ENCODE data around the gene NANOS2.

NANOS2 gene

DNA sequence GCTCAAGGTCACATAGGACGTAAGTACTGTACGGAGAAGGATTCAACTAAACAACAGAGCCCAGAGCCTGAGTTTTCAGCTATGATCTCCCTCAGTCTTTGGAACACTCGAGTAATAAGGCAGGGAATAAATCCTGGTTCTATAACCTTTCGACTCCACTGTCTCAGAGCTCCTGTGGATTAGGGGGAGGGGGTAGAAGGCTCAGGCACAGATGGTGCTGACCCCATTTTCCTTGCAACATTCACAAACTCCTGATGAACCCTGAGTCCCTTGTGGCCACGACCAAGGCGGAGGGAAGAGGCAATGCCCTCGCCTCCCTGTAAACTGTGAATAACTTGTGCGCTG is 37.7 kb upstream of the NANOS2 start:
- Mint-ChIP-seq H3K27ac (no peak overlapping the region), H3K4me1 (peaks cover 5% of the 10 kb centered on the region), H3K4me3 (no peak overlapping the region), H3K36me3 (ENCODE audit: low read depth) (no peaks in the 10 kb centered on the region), H3K27me3 (ENCODE audit: low read depth, poor library complexity) (peaks cover 48% of the 10 kb centered on the region), H3K9me3 (no peaks in the 10 kb centered on the region)
- no peak for TF ChIP-seq CTCF (IDR thresholded peaks at IDR 0.05)
- DNase-seq: no peak

DNA sequence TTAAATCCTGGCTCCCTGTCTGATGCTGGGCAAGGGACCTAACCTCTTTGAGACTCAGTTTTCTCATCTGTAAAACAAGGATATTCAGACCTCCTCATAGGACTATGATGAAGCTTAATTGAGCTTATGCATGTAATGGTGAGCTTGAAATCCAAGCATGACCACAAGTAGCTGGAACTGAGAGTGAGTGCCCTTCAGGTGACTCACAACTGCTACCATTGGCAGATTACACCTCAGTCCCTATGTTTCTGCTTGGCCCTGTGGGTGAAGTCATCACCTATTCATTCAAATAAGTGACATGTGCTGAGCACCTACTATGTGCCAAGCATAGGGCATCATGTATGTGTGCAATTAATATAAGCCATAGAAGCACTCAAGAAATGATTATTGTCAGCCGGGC is 33.3 kb upstream of the NANOS2 start:
- Mint-ChIP-seq H3K27me3 (ENCODE audit: low read depth, poor library complexity) (peaks cover 40% of the 10 kb centered on the region), H3K4me3 (no peak overlapping the region), H3K9me3 (no peaks in the 10 kb centered on the region), H3K27ac (no peak overlapping the region), H3K4me1 (no peaks in the 10 kb centered on the region), H3K36me3 (ENCODE audit: low read depth) (no peaks in the 10 kb centered on the region)
- no peak for DNase-seq
- no peak for TF ChIP-seq CTCF (IDR thresholded peaks at IDR 0.05)

DNA sequence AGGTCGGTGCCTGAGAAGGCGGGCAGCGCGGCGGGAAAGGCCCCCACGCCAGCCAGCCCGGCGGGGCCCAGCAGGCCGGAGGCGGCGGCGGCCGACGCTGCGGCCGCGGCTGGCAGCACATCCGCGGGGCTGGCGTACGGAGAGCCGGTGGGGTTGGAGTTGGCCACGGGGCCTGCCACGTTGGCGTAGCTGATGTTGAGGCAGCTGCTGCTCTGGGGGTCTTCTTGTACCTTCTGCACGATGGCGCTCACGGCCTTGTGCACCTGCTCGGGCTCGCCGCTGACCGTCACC is 25.9 kb upstream of the NANOS2 start:
- no peak overlapping the region for H3K4me3 Mint-ChIP-seq
- DNase-seq: no peak
- peaks cover 24% of the 10 kb centered on the region for H3K27me3 Mint-ChIP-seq (ENCODE audit: low read depth, poor library complexity)
- no peaks in the 10 kb centered on the region for H3K9me3 Mint-ChIP-seq
- no peak overlapping the region for H3K27ac Mint-ChIP-seq
- H3K4me1 Mint-ChIP-seq: no peaks in the 10 kb centered on the region
- TF ChIP-seq CTCF (IDR thresholded peaks at IDR 0.05): no peak
- H3K36me3 Mint-ChIP-seq (ENCODE audit: low read depth): no peaks in the 10 kb centered on the region

- DNase-seq: no peak
- Mint-ChIP-seq H3K4me3 (no peak overlapping the region), H3K27me3 (ENCODE audit: low read depth, poor library complexity) (peaks cover 29% of the 10 kb centered on the region), H3K9me3 (no peaks in the 10 kb centered on the region), H3K4me1 (no peaks in the 10 kb centered on the region), H3K36me3 (ENCODE audit: low read depth) (no peaks in the 10 kb centered on the region), H3K27ac (no peak overlapping the region)
- no peak for TF ChIP-seq CTCF (IDR thresholded peaks at IDR 0.05)
Measured at GRCh38 chr19:45939792-45940514, 25.4 kb upstream of the NANOS2 start.

DNA sequence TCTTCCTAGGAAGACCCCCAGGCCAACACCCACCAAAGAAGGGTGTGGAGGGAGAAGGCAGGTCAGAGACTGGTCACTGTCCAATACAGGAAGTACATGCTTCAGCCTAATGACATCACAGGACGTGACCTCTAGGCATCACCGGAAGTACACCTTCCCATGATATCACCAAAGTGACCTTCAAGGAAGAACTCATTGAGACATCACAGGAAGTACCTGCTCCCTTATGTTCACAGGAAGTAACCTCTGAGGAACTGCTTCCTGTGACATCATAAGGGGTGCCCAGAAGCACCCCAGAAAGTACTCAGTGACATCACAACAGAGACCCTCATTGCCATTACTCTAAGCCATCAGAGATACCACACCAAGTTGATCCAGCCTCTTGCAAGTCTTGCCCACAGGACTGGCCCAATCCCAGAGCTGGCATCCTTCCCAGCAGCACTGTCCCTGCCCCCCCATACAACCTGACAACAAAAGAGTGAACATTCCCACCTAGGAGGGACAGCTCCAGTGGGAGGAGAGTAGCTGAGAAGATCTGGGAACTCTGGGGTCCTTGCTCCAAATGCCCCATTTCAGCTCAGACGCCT is 24.2 kb upstream of the NANOS2 start:
- Mint-ChIP-seq H3K4me1 (no peaks in the 10 kb centered on the region), H3K36me3 (ENCODE audit: low read depth) (no peaks in the 10 kb centered on the region), H3K4me3 (no peak overlapping the region), H3K27me3 (ENCODE audit: low read depth, poor library complexity) (peaks cover 36% of the 10 kb centered on the region), H3K9me3 (no peaks in the 10 kb centered on the region), H3K27ac (no peak overlapping the region)
- no peak for TF ChIP-seq CTCF (IDR thresholded peaks at IDR 0.05)
- DNase-seq: no peak

DNA sequence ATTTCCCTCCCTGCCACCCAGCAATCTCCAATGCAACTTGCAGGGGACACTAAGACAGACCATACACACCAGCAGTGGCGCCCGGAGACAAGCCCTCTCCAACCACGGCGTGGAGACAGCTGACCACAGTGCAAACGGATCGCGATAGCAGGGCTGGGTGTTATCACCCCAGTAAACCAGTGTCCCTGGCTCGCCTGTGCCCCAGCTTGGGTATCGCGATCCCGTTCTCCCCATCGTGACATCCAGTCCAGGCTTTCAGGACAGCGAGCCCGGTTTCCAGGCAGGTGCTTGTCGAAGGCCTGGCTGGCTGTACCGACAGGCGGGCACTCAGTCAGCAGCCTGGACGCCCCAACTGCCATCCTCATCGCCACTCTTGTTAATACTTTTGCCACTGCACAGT is 20.7 kb upstream of the NANOS2 start:
- H3K27me3 Mint-ChIP-seq (ENCODE audit: low read depth, poor library complexity): peaks cover 63% of the 10 kb centered on the region
- no peak overlapping the region for H3K4me3 Mint-ChIP-seq
- no peaks in the 10 kb centered on the region for H3K36me3 Mint-ChIP-seq (ENCODE audit: low read depth)
- no peaks in the 10 kb centered on the region for H3K4me1 Mint-ChIP-seq
- H3K9me3 Mint-ChIP-seq: no peaks in the 10 kb centered on the region
- no peak overlapping the region for H3K27ac Mint-ChIP-seq
- no peak for TF ChIP-seq CTCF (IDR thresholded peaks at IDR 0.05)
- no peak for DNase-seq
